H9 (cell line): ENCODE data around the gene HIC1. TPM values are rescaled to one million over a fixed set of nuclear protein-coding genes. Genes with fewer than 3 reads are reported as not detected.

Experiments
- DNase-seq: peaks from one replicate; pipeline ENCODE4 v3.0.0-alpha.2; 2017
- H2AFZ ChIP-seq: one replicate; pipeline ENCODE4 v1.6.1; 2013; ENCODE audit warnings: mild to moderate bottlenecking, low read length, control low read depth, moderate library complexity
- H2AK5ac ChIP-seq: 2 replicates; pipeline ENCODE4 v1.6.1; 2013; ENCODE audit warnings: low read length, control low read depth, mixed read lengths; ENCODE audit not compliant: insufficient read length
- H2BK120ac ChIP-seq: one replicate; pipeline ENCODE4 v1.6.1; 2013; ENCODE audit warnings: low read depth, mild to moderate bottlenecking, low read length, control low read depth, inconsistent platforms; ENCODE audit not compliant: poor library complexity, severe bottlenecking
- H2BK12ac ChIP-seq: 2 replicates; pipeline ENCODE4 v1.6.1; 2013; ENCODE audit warnings: low read length, control low read depth, mixed read lengths, low read depth; ENCODE audit not compliant: insufficient read length
- H2BK15ac ChIP-seq: 2 replicates; pipeline ENCODE4 v1.6.1; 2013; ENCODE audit warnings: low read depth, low read length, control low read depth
- H2BK20ac ChIP-seq: one replicate; pipeline ENCODE4 v1.6.1; 2013; ENCODE audit warnings: low read depth, mild to moderate bottlenecking, low read length, control low read depth, inconsistent platforms; ENCODE audit not compliant: poor library complexity, severe bottlenecking
- H2BK5ac ChIP-seq: 2 replicates; pipeline ENCODE4 v1.6.1; 2013; ENCODE audit warnings: low read length, control low read depth, mixed read lengths; ENCODE audit not compliant: insufficient read length
- H3K14ac ChIP-seq: 2 replicates; pipeline ENCODE4 v1.6.1; 2013; ENCODE audit warnings: low read length, control low read depth; ENCODE audit not compliant: insufficient read depth
- H3K18ac ChIP-seq: 2 replicates; pipeline ENCODE4 v1.6.1; 2013; ENCODE audit warnings: low read depth, mild to moderate bottlenecking, mixed read lengths, low read length, control low read depth; ENCODE audit not compliant: insufficient read length
- H3K23ac ChIP-seq: 2 replicates; pipeline ENCODE4 v1.6.1; 2013; ENCODE audit warnings: low read length, control low read depth, mixed read lengths, low read depth; ENCODE audit not compliant: insufficient read length
- H3K23me2 ChIP-seq: 2 replicates; pipeline ENCODE4 v1.6.1; 2013; ENCODE audit warnings: low read depth, mild to moderate bottlenecking, mixed read lengths, low read length, control low read depth; ENCODE audit not compliant: insufficient read length, poor library complexity, severe bottlenecking
- H3K27ac ChIP-seq: 2 replicates; pipeline ENCODE4 v1.5.1; 2013; ENCODE audit warnings: low read length, control low read depth, mixed read lengths, low read depth; ENCODE audit not compliant: insufficient read length
- H3K27me3 ChIP-seq: 2 replicates; pipeline ENCODE4 v1.6.1; 2013; ENCODE audit warnings: low read length, control low read depth, inconsistent platforms; ENCODE audit not compliant: insufficient read depth
- H3K4ac ChIP-seq: 2 replicates; pipeline ENCODE4 v1.6.1; 2013; ENCODE audit warnings: low read depth, mild to moderate bottlenecking, control low read depth, inconsistent platforms, low read length, moderate library complexity
- H3K4me1 ChIP-seq: 2 replicates; pipeline ENCODE4 v1.6.1; 2013; ENCODE audit warnings: low read length, control low read depth, inconsistent platforms; ENCODE audit not compliant: insufficient read depth
- H3K4me2 ChIP-seq: 2 replicates; pipeline ENCODE4 v1.6.1; 2013; ENCODE audit warnings: low read length, control low read depth, mixed read lengths; ENCODE audit not compliant: insufficient read length, insufficient read depth
- H3K56ac ChIP-seq: 2 replicates; pipeline ENCODE4 v1.6.1; 2013; ENCODE audit warnings: low read depth, mild to moderate bottlenecking, mixed read lengths, low read length, control low read depth; ENCODE audit not compliant: insufficient read length
- H3K79me1 ChIP-seq: 2 replicates; pipeline ENCODE4 v1.6.1; 2013; ENCODE audit warnings: low read depth, mild to moderate bottlenecking, moderate library complexity, low read length, control low read depth, inconsistent platforms; ENCODE audit not compliant: insufficient read depth, poor library complexity, severe bottlenecking
- H3K79me2 ChIP-seq: 2 replicates; pipeline ENCODE4 v1.6.1; 2013; ENCODE audit warnings: low read length, control low read depth, inconsistent platforms; ENCODE audit not compliant: insufficient read depth
- H3K9ac ChIP-seq: 2 replicates; pipeline ENCODE4 v1.6.1; 2013; ENCODE audit warnings: low read length, control low read depth, mixed read lengths; ENCODE audit not compliant: insufficient read length; ENCODE audit errors: extremely low read depth
- H3K9me3 ChIP-seq: one replicate; pipeline ENCODE4 v1.6.1; 2013; ENCODE audit warnings: low read depth, low read length, inconsistent platforms; ENCODE audit not compliant: control insufficient read depth
- H3T11ph ChIP-seq: one replicate; pipeline ENCODE4 v1.6.1; 2013; ENCODE audit warnings: mild to moderate bottlenecking, low read length, control low read depth, inconsistent platforms
- H4K20me1 ChIP-seq: one replicate; pipeline ENCODE4 v1.6.1; 2013; ENCODE audit not compliant: control insufficient read depth, insufficient read length, insufficient read depth
- H4K5ac ChIP-seq: 2 replicates; pipeline ENCODE4 v1.6.1; 2013; ENCODE audit warnings: low read depth, mild to moderate bottlenecking, mixed read lengths, low read length, control low read depth; ENCODE audit not compliant: insufficient read length
- H4K8ac ChIP-seq: replicated peaks from 2 replicates; pipeline ENCODE4 v1.6.1; 2013; ENCODE audit warnings: low read length, control low read depth, mixed read lengths, low read depth; ENCODE audit not compliant: insufficient read length
- H4K91ac ChIP-seq: 2 replicates; pipeline ENCODE4 v1.6.1; 2013; ENCODE audit warnings: low read depth, mild to moderate bottlenecking, moderate library complexity, mixed read lengths, low read length, control low read depth; ENCODE audit not compliant: insufficient read length
- H3K27ac Mint-ChIP-seq, 3 experiments: 2 replicates in 2 of 3; 3 replicates in 1 of 3; pipeline ENCODE4 v1.8.0; 2020 to 2021; ENCODE audit warnings: mixed read lengths in 3 of 3, mild to moderate bottlenecking in 1 of 3, moderate library complexity in 1 of 3
- H3K27me3 Mint-ChIP-seq: 2 replicates; pipeline ENCODE4 v1.8.0; 2021; ENCODE audit warnings: low read depth, mild to moderate bottlenecking, moderate library complexity, mixed read lengths
- H3K36me3 Mint-ChIP-seq, 3 experiments: 2 replicates in 2 of 3; 3 replicates in 1 of 3; pipeline ENCODE4 v1.8.0; 2020 to 2021; ENCODE audit warnings: low read depth in 3 of 3, mixed read lengths in 3 of 3; ENCODE audit not compliant: insufficient read depth in 1 of 3
- H3K4me1 Mint-ChIP-seq, 2 experiments: 2 replicates each; pipeline ENCODE4 v1.8.0; 2020; ENCODE audit warnings: mixed read lengths in 2 of 2
- H3K4me3 Mint-ChIP-seq, 2 experiments: 2 replicates in 1 of 2; 3 replicates in 1 of 2; pipeline ENCODE4 v1.8.0; 2020 to 2021; ENCODE audit warnings: mild to moderate bottlenecking in 2 of 2, mixed read lengths in 2 of 2, moderate library complexity in 1 of 2
- H3K9me3 Mint-ChIP-seq, 2 experiments: 2 replicates in 1 of 2; 3 replicates in 1 of 2; pipeline ENCODE4 v1.8.0; 2020; ENCODE audit warnings: mild to moderate bottlenecking in 2 of 2, mixed read lengths in 2 of 2, moderate library complexity in 1 of 2
- WGBS: extraction: QIAGEN DNeasy Blood & Tissue Kit; methylation state at CpG from one replicate; pipeline ENCODE4 v1.1.7; 2013; ENCODE audit warnings: missing lambda C conversion rate, low lambda C conversion rate, mixed read lengths; ENCODE audit not compliant: insufficient read length; ENCODE audit errors: extremely low coverage; 5-methylcytosine and 5-hydroxymethylcytosine counted together
- total RNA-seq: library from RNA; stranded (reverse); gene quantifications from 2 replicates; pipeline ENCODE4 v1.2.1, GENCODE V29; 2021
- TF ChIP-seq, protein P1 (sequence below): fragments of 200-600 bp; sonication (generic); conservative IDR thresholded peaks from 3 replicates; pipeline ENCODE4 v1.8.0; 2021; ENCODE audit warnings: antibody characterized with exemption, mild to moderate bottlenecking

HIC1 gene
- total RNA-seq, 1 experiment from 2014 or later = 1.8 TPM

DNA sequence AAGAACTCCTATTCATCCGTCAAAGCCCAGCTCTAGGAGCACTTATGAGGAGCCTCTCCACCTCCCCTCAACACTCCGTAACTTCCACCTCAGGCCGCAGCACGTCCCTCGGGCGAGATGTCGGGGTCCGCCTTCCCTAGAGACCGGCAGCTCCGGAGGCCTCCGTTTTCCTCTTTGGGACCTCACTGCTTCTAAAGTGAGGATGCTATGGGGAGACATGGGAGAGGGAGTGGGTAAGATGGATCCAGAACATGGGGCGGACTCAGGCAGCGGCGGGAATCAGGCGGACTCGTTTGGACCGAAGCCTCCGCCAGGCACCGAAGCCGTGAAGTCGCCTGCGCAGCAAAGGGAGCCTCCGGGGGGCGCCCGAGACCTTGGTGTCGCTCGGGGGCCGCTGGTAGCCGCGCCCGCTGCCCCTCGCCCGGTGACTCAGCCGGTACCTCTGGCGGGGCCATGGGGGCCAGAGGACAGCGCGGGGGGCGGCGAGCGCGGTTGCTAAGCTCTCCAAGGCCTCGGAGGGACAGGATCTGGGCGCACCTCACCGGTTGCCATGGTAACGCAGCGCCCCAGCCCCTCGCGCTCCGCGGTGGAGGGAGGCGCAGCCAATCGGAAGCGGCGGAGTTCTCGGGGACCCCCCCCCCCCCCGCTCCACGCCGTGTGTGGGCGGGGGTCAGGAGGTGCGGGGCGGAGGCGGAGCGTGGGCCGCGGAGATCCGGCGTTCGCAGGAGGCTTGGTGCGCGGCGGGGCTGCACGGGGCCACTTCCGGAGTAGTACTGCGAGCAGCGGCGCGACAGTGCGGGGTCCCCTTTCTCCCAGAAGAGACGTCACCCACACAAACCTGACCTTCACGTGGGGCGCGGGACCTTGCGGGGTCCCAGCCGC is 1.3 kb upstream of the HIC1 start:
- Histone ChIP-seq H3K27me3 (peaks cover 70% of the 10 kb centered on the region), H3K79me2 (no peaks in the 10 kb centered on the region), H2BK120ac (no peak overlapping the region), H2AFZ (no peak overlapping the region), H3K4me1 (no peaks in the 10 kb centered on the region), H3K79me1 (no peaks in the 10 kb centered on the region), H3K4ac (no peak overlapping the region), H4K91ac (no peak overlapping the region), H3K56ac (no peak overlapping the region), H3K23me2 (peaks cover 6% of the 10 kb centered on the region), H3K27ac (no peak overlapping the region), H2BK15ac (no peak overlapping the region), H2BK12ac (no peak overlapping the region), H2BK5ac (no peak overlapping the region), H3K23ac (no peak overlapping the region), H4K20me1 (peaks cover 4% of the 10 kb centered on the region), H4K8ac (no peak overlapping the region), H4K5ac (no peak overlapping the region), H3K9me3 (no peaks in the 10 kb centered on the region), H3T11ph (no peak overlapping the region), H3K18ac (no peak overlapping the region), H3K14ac (no peak overlapping the region), H3K9ac (no peak overlapping the region), H2BK20ac (no peak overlapping the region), H3K4me2 (peak overlapping the region; percentile 1), H2AK5ac (no peak overlapping the region)
- Mint-ChIP-seq H3K27ac (no peak overlapping the region), H3K36me3 (no peaks in the 10 kb centered on the region; a peak in 2 of 7 replicates), H3K9me3 (no peaks in the 10 kb centered on the region), H3K4me1 (peaks cover 8 to 11% of the 10 kb centered on the region in 2 experiments; a peak in 3 of 4 replicates), H3K4me3 (peak overlapping the region; percentile 50 to 69), H3K27me3 (peaks cover 70% of the 10 kb centered on the region)
- no CpG with 5 or more reads among the region's 84 CpGs for WGBS
- peak; percentile 87 for DNase-seq
- TF ChIP-seq, protein P1, sequence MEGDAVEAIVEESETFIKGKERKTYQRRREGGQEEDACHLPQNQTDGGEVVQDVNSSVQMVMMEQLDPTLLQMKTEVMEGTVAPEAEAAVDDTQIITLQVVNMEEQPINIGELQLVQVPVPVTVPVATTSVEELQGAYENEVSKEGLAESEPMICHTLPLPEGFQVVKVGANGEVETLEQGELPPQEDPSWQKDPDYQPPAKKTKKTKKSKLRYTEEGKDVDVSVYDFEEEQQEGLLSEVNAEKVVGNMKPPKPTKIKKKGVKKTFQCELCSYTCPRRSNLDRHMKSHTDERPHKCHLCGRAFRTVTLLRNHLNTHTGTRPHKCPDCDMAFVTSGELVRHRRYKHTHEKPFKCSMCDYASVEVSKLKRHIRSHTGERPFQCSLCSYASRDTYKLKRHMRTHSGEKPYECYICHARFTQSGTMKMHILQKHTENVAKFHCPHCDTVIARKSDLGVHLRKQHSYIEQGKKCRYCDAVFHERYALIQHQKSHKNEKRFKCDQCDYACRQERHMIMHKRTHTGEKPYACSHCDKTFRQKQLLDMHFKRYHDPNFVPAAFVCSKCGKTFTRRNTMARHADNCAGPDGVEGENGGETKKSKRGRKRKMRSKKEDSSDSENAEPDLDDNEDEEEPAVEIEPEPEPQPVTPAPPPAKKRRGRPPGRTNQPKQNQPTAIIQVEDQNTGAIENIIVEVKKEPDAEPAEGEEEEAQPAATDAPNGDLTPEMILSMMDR = peak; percentile 71
